ENCODE measurements around the gene FRMD5.

FRMD5 gene

DNA sequence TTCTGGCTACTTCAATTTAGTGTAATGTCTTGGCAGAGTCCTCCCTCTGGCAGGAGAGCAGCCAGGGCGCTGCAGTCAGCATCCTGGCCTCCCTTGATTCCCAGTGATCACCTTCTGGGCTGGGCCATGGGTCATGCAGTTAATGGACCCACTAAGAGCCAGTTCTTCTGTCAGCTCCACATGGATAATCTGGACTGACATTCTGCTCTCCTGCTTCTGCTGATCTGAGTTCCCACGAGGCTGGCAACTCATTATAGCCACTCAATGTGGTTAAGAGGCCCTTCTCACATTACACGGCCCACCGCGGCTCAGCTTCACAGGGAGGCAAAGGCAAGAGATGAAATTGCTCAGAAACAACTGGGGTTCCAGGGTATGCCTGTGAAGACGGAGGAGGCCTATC, 274.3 kb downstream of the FRMD5 start:
- no peak overlapping the region for H3K4me3 ChIP-seq (ENCODE audit: low read depth, low read length)
- peak; percentile 61 for DNase-seq
- H3K27me3 ChIP-seq (ENCODE audit: insufficient read depth, low read depth, severe bottlenecking): no peaks in the 10 kb centered on the region
- H3K27ac ChIP-seq: no peak overlapping the region
- TF ChIP-seq, protein P1, sequence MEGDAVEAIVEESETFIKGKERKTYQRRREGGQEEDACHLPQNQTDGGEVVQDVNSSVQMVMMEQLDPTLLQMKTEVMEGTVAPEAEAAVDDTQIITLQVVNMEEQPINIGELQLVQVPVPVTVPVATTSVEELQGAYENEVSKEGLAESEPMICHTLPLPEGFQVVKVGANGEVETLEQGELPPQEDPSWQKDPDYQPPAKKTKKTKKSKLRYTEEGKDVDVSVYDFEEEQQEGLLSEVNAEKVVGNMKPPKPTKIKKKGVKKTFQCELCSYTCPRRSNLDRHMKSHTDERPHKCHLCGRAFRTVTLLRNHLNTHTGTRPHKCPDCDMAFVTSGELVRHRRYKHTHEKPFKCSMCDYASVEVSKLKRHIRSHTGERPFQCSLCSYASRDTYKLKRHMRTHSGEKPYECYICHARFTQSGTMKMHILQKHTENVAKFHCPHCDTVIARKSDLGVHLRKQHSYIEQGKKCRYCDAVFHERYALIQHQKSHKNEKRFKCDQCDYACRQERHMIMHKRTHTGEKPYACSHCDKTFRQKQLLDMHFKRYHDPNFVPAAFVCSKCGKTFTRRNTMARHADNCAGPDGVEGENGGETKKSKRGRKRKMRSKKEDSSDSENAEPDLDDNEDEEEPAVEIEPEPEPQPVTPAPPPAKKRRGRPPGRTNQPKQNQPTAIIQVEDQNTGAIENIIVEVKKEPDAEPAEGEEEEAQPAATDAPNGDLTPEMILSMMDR (IDR thresholded peaks at IDR 0.05; ENCODE audit: low read depth, low read length): no peak
- no peaks in the 10 kb centered on the region for H3K9me3 ChIP-seq (ENCODE audit: severe bottlenecking)
- H3K36me3 ChIP-seq: no peaks in the 10 kb centered on the region

- Histone ChIP-seq H3K27me3 (ENCODE audit: insufficient read depth, low read depth, severe bottlenecking) (no peaks in the 10 kb centered on the region), H3K27ac (no peak overlapping the region), H3K4me3 (ENCODE audit: low read depth, low read length) (no peak overlapping the region), H3K36me3 (no peaks in the 10 kb centered on the region), H3K9me3 (ENCODE audit: severe bottlenecking) (no peaks in the 10 kb centered on the region)
- TF ChIP-seq, protein P1 (IDR thresholded peaks at IDR 0.05; ENCODE audit: low read depth, low read length): no peak
- no peak for DNase-seq
Observed at GRCh38 chr15:43920254-43920600, 274.8 kb downstream of the FRMD5 start.

GRCh38 chr15:43919540-43920253, 275.4 kb downstream of the FRMD5 start:
- no peaks in the 10 kb centered on the region for H3K36me3 ChIP-seq
- no peak for DNase-seq
- H3K9me3 ChIP-seq (ENCODE audit: severe bottlenecking): no peaks in the 10 kb centered on the region
- H3K27me3 ChIP-seq (ENCODE audit: insufficient read depth, low read depth, severe bottlenecking): no peaks in the 10 kb centered on the region
- no peak overlapping the region for H3K27ac ChIP-seq
- no peak overlapping the region for H3K4me3 ChIP-seq (ENCODE audit: low read depth, low read length)
- TF ChIP-seq, protein P1 (IDR thresholded peaks at IDR 0.05; ENCODE audit: low read depth, low read length): no peak

- H3K4me3 ChIP-seq (ENCODE audit: low read depth, low read length): no peak overlapping the region
- DNase-seq: no peak
- TF ChIP-seq, protein P1 (IDR thresholded peaks at IDR 0.05; ENCODE audit: low read depth, low read length): no peak
- H3K36me3 ChIP-seq: no peaks in the 10 kb centered on the region
- no peak overlapping the region for H3K27ac ChIP-seq
- H3K27me3 ChIP-seq (ENCODE audit: insufficient read depth, low read depth, severe bottlenecking): no peaks in the 10 kb centered on the region
- H3K9me3 ChIP-seq (ENCODE audit: severe bottlenecking): no peaks in the 10 kb centered on the region
Observed at GRCh38 chr15:43918717-43919116, 276.4 kb downstream of the FRMD5 start.

DNA sequence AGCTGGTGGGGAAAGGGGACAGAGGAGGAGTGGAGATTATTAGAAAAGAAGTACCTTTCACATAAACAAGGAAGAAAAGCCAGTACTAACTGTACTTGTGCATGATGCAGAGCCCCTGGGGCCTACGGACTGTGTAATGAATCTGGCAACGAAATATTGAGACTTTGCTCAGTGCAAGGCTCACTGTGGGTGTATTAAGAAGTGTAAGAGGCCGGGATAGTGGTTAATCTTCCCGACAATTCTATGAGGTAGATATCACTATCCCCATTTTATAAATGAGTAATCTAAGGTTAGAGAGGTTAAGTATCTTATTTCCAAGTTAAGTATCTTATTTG, 278.8 kb downstream of the FRMD5 start:
- no peaks in the 10 kb centered on the region for H3K9me3 ChIP-seq (ENCODE audit: severe bottlenecking)
- H3K27ac ChIP-seq: no peak overlapping the region
- H3K27me3 ChIP-seq (ENCODE audit: insufficient read depth, low read depth, severe bottlenecking): no peaks in the 10 kb centered on the region
- TF ChIP-seq, protein P1 (IDR thresholded peaks at IDR 0.05; ENCODE audit: low read depth, low read length): no peak
- no peaks in the 10 kb centered on the region; the same call in 1 of the 2 replicates for H3K36me3 ChIP-seq
- H3K4me3 ChIP-seq (ENCODE audit: low read depth, low read length): no peak overlapping the region
- no peak for DNase-seq
